Right forelimb (tissue), 1 donor: ENCODE data around the gene MBNL1.

ENCODE experiments used
- DNase-seq: peaks from one replicate; pipeline ENCODE4 v3.0.0-alpha.2; 2018

MBNL1 gene

GRCh38 chr3:152254041-152254440, 14.7 kb upstream of the MBNL1 start:
- DNase-seq: no peak

DNA sequence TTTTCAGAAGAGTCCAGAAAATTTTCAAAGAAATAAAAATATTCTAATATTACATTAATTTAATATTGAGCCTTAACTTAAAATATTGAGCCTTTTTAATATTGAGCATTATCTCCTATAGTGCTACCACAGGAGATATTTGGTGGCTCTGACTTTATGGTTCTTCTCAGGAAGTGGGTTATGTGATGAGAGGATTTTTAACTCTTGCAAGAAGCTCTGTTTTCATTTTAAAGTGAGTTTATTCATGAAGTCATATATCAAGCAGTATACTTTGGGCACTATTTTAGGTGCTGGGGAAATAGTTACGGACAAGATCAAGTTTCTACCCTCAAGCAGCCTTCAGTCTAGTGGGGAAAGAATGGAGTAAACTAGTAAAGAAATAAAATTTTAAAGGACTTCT, 13.4 kb upstream of the MBNL1 start:
- no peak for DNase-seq

DNA sequence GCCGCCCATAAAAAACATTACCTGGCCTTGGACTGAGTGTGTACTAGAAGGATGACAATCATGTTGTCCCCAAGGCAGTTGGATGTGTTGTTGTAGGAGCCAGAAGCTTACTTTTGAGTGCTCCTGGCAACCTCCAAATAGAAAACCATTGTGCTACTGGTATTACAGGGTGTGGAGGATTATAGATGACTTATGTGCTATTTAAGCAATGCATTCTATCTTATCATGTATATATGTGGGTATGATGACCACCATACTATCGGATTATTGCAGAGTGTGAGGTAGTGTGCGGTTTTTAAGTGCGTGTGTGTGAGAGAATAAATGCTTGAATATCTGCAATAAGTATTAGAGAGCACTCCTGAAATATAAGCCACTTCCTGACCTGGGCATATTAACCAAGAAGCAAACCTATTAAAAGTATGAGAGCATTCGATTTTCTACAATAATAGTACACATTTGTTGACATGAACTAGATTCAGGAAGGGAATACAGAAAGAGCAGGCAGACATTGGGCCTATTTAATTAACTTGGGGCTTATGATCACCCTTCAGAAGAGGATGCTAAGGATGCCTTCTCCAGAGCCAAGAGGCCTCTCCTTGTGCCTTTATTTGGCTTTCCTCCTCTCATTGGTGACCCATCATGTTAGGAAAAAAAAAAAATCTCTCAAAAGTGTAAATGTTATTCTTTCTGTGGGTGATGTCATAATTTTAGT, 11.7 kb upstream of the MBNL1 start:
- no peak for DNase-seq

DNA sequence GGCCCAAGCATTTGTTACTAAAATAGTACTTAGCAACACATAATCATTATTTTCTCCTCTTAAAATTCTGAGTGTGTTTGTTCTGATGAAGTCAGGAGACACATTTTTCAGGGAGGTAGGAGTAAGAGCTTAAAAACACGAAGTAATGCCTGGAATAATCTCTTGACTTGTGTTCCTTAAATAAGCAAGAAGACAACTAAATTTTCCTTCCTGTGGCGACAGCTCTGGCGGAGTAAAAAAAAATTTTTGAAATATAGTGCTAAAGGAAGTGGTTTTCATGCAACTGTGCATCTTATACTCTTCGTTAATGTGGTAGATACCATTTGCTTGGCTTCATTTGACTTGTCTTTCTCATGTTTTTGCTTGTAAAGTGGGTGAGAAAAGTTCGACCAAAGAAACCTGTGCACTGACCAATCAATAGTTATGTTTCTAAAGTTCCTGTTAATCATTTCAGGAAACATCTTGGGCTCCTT, 11.1 kb upstream of the MBNL1 start:
- DNase-seq: no peak

- DNase-seq: no peak
These were observed 10.0 kb upstream of the MBNL1 start for GRCh38 chr3:152258448-152259393.

GRCh38 chr3:152259468-152259867, 9.3 kb upstream of the MBNL1 start:
- DNase-seq: no peak

DNA sequence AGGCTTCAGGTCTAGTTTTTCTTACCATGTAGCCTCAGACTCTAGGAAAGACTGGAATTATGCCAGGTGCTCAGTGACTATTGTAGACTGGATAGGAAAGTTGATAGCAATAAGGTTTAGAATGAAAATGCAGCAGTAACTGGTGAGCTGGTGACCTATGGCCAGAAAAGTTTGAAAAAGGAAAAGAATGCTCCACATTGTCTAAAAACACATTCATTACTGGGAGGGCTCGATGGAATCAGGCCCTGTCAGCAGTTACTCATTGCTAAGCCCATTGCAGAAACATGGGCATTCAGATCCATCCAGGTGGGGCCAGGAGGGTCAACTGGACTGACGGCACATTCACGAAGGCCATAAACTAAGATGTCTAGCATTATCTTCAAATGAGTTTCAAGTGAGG, 8.7 kb upstream of the MBNL1 start:
- DNase-seq: no peak

DNA sequence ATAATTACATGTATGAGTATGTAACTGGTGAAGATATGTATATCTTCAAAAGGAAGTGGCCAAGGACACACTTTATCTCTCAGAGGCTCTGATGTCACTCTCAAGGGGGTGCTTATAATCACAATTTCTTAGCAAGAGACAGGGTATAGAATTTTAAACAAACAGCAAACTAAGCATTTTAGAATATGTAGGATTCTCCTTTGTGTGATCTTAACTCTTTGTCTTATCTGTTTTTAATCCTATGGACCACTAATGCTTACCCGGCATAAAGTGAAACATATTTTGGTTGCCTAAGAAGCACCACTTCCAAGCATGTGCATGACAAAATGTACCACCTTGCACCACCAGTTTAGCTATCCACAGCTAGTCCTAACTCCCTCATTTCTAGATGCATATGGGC, 8.2 kb upstream of the MBNL1 start:
- no peak for DNase-seq

DNA sequence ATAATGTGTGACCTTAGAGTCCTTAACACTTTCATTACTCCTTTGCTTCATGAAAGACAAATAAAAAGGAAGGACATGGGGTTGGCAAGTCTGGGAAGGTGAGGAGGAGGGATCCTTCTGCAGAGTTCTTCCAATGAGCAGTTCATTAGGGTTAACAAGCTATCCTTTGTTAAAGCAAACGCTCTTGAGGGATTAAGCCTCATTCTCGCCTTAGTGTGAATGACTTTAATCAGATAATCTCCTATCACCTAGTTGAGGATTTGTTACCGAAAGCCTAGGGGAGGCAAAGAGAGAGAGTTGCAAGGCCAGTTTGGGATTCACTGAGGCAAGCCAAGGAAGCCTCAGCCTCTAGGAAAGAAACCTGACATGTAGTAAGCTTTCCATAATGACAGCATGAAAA, 7.4 kb upstream of the MBNL1 start:
- DNase-seq: no peak

DNA sequence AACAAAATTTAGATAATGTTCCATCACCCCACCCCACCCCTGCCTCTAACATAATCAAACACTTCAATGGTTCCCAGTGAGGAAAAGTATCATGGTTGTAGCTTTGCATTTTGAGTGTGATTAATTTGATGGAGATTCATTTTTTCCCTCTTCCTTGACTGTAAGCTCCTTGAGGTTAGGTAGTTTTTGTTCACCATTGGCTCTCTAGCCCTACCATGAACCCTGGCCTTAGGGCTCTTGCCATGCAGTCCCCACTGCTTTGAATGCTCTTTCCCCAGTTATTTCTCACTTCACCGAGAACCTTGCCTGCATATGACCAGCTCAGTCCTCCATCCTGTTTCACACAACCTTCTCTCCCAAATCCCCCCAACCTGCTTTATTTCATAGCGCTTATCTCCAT, 5.0 kb upstream of the MBNL1 start:
- no peak for DNase-seq

DNA sequence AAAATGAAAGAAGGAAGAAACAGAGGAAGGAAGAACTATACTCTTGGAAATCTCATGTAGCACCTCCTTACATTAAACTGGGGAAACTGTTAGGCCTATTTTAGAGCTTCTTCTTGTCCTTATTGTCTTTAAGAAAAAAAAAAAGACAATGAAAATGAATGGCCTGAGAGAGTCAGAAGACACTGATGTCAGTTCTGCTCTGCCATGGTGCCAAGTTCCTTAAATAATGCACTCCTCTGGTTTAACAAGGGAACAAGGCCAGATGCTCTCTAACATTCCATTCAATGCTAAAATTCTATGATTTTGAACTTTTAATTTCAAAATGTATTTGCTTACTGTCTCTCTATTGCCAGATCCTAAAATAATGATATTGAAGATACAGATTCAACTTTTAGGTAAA, 4.4 kb upstream of the MBNL1 start:
- DNase-seq: no peak

DNA sequence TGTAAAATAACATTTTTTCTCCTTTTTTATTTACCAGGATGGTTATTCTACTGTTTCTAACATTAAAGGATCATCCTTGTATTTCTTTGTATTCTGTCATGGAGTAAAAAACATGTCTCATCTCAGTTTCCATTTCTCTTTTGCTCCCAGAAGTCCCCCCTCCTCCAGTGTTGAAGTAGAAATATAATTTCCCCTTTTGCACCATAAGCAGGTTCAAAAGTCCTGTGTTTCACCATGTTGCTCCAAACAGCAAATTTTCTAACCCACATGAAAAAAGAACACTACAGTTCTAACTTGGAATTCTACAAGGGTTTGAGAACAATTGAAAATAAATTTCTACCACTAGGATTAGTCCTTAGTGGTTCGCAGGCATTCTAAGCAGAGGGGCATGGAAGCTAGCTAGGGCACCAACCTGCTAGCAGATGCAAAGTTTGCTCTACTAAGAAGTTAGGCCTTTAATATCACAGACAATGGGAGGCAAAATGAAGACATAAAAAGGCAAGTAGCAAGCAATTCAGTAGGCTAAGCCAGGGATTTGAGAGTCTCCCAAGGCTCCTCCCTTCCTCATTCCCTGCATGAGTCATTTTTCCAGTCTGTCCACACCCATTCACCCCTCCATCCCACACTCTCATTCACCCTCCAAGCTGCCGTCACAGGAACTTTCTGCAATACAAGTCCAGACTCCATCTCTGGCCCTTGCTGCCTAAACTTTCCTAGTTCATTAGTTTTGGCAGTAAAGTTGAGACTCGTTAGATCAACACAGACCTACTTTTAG, 2.3 kb upstream of the MBNL1 start:
- peak; percentile 60 for DNase-seq

GRCh38 chr3:152267831-152268554, 736 bp upstream of the MBNL1 start:
- no peak for DNase-seq

DNA sequence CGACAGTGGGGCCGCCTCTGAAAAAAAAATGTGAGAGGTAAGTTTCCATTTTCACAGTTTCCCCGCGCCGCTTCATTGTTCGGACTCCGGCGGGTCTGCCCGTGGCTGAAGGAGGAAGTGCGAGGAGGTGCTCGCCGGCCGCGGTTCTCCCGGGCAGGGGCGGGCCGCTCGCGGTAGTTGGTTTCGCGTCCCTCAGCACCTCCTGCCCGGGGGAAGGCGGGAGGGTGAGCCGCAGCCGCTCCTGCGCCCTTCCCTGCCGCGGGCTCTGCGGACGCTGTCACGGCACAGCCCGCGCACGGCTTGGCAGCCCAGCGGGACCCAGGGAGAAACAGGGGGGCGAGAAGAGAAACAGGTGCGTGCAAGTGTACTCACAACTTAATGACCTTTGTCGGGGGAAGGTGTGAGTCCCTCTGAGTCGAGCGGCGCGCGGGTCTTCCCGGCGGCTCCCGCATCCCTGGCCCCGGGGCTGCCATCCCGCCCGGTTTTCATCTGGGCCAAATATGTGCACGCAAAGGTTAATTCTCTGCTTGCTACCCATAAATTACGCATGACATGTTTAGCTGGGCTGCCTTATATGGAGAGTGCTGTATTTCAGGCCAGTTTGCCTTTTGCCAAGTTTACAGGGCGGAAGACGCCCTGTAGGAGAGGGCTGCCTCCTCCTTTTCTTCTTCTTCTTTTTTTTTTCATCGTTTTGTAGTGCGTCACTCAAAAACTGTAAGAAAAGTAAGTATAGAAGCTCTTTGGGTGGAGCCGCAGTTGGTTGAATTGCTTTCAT, 514 bp downstream of the MBNL1 start:
- peak; percentile 81 for DNase-seq

DNA sequence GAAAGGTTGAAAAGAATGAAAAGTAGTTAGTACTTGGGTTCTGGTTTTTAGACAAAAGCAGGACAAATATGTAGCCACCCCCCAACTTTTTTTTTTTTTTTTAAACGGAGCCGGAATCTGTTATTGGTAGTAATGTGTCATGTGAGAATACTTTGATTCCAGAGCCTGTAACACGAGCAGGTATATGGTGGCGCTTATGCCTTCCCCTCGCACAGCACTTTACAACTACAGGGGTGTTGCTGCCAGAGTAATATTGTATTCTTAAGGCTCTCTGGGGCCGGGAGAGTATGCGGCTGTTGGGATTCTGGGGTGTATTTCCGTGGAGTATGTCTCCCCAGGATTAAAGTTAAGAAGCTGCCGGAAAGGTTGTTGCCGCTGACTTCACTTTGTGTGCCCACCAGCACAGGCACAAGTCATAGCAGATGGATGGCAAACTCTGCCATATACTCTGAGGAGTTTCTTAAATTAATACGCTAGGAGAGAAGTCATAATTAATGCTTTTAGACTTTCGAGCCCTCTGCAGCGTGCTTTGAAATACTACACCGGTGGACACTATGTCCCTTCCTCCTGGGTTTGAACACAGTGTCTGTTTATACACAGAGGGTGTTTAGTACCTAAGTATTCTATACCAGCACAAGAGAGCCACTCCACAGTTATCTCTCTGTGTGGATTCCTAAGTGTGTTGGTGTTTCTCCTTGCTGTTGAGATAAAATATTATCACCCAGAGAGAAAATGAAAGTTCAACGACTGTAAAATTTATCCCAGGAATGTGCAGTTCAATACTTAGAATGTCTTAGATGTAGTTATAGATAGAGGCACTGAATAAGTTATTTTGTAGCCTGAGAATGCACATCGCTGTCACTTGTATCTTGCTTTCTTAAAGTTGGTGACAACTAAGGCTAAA, 1.4 kb downstream of the MBNL1 start:
- DNase-seq: peak; percentile 73

DNA sequence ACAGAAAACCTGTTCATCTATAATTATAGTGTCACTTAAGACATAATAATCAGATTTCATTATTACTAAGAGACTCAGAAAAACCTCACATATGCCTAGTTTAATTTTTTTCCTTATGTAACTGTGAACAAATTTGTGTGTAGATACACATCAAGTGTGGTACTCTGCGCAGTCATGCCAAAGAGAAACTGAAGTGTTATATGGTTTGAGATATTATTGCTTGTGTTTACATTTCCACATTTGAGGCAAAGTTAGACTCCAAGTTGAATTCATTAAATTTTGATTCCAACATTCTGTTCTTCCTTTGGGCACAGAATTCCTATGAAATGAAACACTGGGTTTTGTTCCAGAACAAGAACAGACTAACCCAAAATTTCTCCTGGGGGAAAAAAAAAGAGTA, 2.2 kb downstream of the MBNL1 start:
- no peak for DNase-seq

GRCh38 chr3:152271501-152272236, 2.9 kb downstream of the MBNL1 start:
- no peak for DNase-seq

DNA sequence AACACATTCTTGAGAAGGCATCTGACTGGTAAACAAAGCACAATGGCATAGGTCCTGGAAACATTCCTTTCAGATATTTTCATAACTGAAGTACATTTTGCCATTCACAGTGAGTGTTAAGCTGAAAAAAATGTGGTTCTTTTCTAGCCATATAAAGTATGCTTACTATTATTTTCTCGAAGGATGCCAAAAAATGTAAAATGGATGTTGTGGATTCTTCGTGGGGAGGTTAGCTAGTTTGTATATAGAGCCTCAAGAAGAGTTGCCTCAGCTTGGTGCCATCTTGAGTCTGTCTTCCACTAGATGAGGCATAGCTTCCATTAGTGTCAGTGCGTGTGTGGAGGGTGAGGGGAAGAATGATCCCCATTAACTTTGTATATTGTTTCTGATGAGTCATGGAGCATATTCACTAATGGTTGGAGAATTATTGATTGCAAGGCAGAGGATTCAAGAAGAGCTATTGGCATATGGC, 4.1 kb downstream of the MBNL1 start:
- no peak for DNase-seq

DNA sequence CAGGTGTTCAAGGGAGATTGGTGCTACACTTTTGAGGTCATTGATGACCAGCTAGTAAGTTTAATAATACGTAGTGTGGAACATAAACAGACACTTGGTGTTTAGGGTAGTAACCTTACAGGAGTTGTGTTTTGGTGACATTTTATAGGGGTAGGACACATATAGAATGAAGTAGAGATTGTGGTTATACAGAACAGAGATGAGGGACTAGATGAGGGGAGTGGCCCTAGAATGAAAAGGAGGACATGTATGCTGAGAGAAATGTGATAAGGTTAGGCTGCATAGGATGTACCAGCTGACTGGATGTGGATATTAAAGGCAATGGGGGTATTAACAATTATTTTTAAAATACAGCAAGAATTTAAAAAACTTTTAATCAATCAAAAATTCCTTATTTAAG, 8.0 kb downstream of the MBNL1 start:
- no peak for DNase-seq

- DNase-seq: no peak
These were observed 8.5 kb downstream of the MBNL1 start for GRCh38 chr3:152277198-152277597.
